Natural killer cell treated with Interleukin-12 subunit alpha and Interleukin-12 subunit beta and Interleukin-15 and Interleukin-18, amount 100 ng/mL, for 72 hours (primary cell): ENCODE results near the gene IQGAP2. TPM values are rescaled to one million over a fixed set of nuclear protein-coding genes. Genes with fewer than 3 reads are reported as not detected.
"Not testable (repeated sequence)": the region's sequence is repeated elsewhere in the genome, so short reads cannot be mapped to it uniquely, and the experiment has no call there.

Source experiments
- ATAC-seq, 2 donors: fragments of 150-1000 bp; cut with Tn5 transposase in 1 of 2; sonication (Bioruptor Pico), chemical (Tn5 transposase) in 1 of 2; 2 replicates each; pipeline ENCODE4 v1.10.0; 2021
- DNase-seq: peaks from one replicate; pipeline ENCODE4 v3.0.0; 2022; ENCODE audit warnings: low spot score
- H3K27ac Mint-ChIP-seq, 2 donors: 1 replicate in 1 of 2; 2 replicates in 1 of 2; pipeline ENCODE4 v1.8.0; 2022; ENCODE audit warnings: mixed read lengths in 2 of 2, mild to moderate bottlenecking in 1 of 2, moderate library complexity in 1 of 2
- H3K27me3 Mint-ChIP-seq, 2 donors: 1 replicate in 1 of 2; 2 replicates in 1 of 2; pipeline ENCODE4 v1.8.0; 2022; ENCODE audit warnings: mixed read lengths in 2 of 2
- H3K36me3 Mint-ChIP-seq: one replicate; pipeline ENCODE4 v1.8.0; 2022; ENCODE audit warnings: mixed read lengths
- H3K4me1 Mint-ChIP-seq, 2 donors: 1 replicate in 1 of 2; 2 replicates in 1 of 2; pipeline ENCODE4 v1.8.0; 2022; ENCODE audit warnings: low read depth in 2 of 2, mixed read lengths in 2 of 2, mild to moderate bottlenecking in 1 of 2
- H3K4me3 Mint-ChIP-seq: one replicate; pipeline ENCODE4 v1.8.0; 2022; ENCODE audit warnings: mixed read lengths
- H3K9me3 Mint-ChIP-seq: 2 replicates; pipeline ENCODE4 v1.8.0; 2022; ENCODE audit warnings: mixed read lengths
- total RNA-seq, 2 donors: library from RNA; stranded (reverse); gene quantifications; one replicate each; pipeline ENCODE4 v1.2.3, GENCODE V29; 2022

The IQGAP2 gene
- total RNA-seq, 2 donors from 2014 or later = 104 to 111 TPM

DNA sequence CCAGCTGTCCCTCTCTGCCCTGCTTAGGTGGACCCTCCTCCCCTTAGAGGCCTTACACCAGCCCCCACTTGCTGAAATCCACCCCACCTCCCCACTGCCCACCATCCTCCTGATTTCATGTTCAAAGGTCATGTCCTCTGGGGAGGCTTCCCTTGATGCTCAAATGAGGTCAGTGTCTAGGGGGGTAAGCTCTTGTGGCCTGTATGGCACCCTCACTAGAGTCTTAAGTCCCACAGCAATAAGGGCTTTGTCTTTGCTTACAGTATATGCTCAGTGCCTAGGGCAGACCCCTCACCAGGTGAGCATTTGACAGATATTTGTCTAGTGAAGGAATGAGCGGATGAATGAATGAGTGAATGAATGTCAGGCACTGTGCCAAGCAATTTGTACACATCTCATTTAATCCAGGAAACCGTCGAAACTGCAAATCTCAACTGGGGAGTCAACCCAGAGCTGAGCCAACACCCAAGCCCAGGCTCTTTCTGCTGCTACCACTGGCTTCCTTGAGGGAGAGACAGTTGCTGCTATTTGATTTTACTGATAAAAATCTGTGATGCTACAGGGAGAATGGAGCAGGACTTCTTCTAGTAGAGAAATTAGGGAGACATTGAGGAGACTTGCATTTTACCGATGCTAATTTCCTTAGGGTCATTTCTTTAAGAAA is 101.9 kb downstream of the IQGAP2 start:
- DNase-seq (no peak), ATAC-seq (peak in 1 of 2 donors; percentile 40)
- no peaks in the 10 kb centered on the region for H3K27me3 Mint-ChIP-seq
- no peaks in the 10 kb centered on the region for H3K9me3 Mint-ChIP-seq
- peak overlapping the region; percentile 80 to 89 for H3K27ac Mint-ChIP-seq
- peak overlapping the region; percentile 12 for H3K4me3 Mint-ChIP-seq
- H3K36me3 Mint-ChIP-seq = no peaks in the 10 kb centered on the region
- peaks cover 40 to 49% of the 10 kb centered on the region in 2 donors for H3K4me1 Mint-ChIP-seq

DNA sequence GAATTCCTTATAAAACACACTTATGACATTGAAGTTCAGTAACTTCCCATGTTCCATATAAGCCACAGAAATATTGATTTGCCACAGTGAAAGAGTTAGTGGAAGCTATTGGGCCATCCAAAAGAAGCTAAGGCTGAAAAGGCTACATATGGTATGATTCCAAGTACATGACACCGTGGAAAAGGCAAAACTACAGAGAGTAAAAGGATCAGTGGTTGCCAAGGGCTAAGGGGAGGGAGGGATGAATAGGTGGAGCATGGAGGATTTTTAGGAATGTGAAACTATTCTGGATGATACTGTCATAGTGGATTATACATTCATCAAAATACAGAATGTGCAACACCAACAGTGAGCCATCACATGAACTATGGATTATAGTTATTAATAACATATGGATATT is 110.4 kb downstream of the IQGAP2 start:
- no peak overlapping the region for H3K27ac Mint-ChIP-seq
- DNase-seq (no peak), ATAC-seq (no peak)
- peaks cover 32 to 33% of the 10 kb centered on the region in 2 donors for H3K4me1 Mint-ChIP-seq
- H3K36me3 Mint-ChIP-seq = peaks cover 6% of the 10 kb centered on the region
- H3K27me3 Mint-ChIP-seq = no peaks in the 10 kb centered on the region
- no peak overlapping the region for H3K4me3 Mint-ChIP-seq
- no peaks in the 10 kb centered on the region for H3K9me3 Mint-ChIP-seq

DNA sequence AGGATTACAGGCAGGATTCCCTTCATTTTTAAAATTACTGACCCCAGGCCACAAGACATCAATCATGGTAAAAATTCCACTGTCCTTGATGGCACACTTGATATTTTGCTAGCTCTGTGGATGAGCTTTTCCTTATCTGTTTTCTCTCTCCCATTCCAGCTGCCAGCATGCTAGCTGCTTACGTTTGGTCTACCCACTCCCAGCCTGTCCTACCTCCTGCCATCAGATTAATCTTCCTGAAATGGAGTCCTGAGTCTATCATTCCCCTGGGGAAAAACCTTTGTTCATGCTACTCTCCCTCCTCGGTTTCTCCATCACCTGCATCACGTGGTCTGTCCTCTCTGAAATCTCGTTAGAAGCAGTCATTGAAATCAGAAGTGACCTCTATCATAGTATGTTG is 111.2 kb downstream of the IQGAP2 start:
- Mint-ChIP-seq H3K36me3 (peaks cover 6% of the 10 kb centered on the region), H3K27me3 (no peaks in the 10 kb centered on the region), H3K4me3 (no peak overlapping the region), H3K9me3 (no peaks in the 10 kb centered on the region), H3K27ac (peak overlapping the region; percentile 36 to 42), H3K4me1 (peaks cover 31 to 34% of the 10 kb centered on the region in 2 donors)
- DNase-seq (no peak), ATAC-seq (no peak)

DNA sequence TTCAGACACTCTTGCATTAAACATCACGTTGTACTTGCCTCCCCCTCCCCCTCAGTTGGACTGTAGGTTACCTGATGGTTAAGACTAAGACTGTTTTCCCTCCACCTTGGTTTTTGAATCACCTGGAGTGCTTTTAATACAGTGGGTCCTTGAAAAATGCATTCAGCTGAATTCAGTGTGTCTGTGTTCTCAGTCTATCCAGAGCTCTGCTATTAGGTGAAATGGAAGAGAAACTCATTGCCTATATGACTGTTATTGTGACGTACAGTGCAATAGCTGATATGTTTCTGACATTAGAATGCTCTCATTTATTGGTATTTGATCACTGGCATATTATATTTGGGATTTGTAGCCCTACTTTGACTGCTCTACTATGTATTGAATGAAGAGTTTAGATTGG is 111.6 kb downstream of the IQGAP2 start:
- ATAC-seq (no peak), DNase-seq (no peak)
- Mint-ChIP-seq H3K4me1 (peaks cover 31 to 35% of the 10 kb centered on the region in 2 donors), H3K36me3 (peaks cover 6% of the 10 kb centered on the region), H3K27ac (peak overlapping the region; percentile 36 to 42), H3K9me3 (no peaks in the 10 kb centered on the region), H3K4me3 (no peak overlapping the region), H3K27me3 (no peaks in the 10 kb centered on the region)

DNA sequence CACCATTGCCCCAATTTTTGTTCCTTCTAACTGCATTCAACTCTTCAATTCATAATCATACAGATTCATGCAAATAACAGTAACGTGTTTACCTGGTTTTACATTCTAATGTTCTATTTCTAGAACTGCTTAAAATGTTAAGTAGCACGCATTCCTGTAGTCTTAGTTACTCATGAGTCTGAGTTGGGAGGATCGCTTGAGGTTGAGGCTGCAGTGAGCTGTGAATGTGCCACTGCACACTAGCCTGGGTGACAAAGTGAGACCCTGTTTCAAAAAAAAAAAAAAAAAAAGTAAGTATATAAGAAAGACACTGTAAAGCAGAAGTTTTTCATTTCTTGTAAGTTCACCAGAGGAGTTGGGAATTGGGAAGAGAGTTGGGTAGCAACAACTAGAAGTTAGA is 114.2 kb downstream of the IQGAP2 start:
- peak overlapping the region in 1 of 2 donors; percentile 42 for H3K27ac Mint-ChIP-seq

DNA sequence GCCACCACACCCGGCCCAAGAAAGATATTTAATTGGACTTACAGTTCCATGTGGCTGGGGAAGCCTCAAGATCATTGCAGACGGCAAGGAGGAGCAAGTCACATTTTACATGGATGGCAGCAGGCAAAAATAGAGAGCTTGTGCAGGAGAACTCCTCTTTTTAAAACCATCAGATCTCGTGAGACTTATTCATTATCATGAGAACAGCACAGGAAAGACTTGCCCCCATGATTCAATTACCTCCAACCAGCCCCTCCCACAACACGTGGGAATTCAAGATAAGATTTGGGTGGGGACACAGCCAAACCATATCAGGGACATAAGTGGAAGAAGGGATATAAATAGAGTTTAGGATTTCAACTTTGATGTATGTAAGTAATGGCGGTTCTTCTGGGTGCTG is 115.2 kb downstream of the IQGAP2 start:
- H3K4me3 Mint-ChIP-seq, H3K9me3 Mint-ChIP-seq, H3K36me3 Mint-ChIP-seq, H3K27me3 Mint-ChIP-seq, DNase-seq, ATAC-seq: not testable (repeated sequence)
- H3K4me1 Mint-ChIP-seq = peaks cover 47 to 54% of the 10 kb centered on the region in 2 donors
- H3K27ac Mint-ChIP-seq = peak overlapping the region in 1 of 2 donors; percentile 42

More for the DNA sequence above, 114.2 kb downstream of the IQGAP2 start:
- Mint-ChIP-seq H3K4me1 (peaks cover 38 to 44% of the 10 kb centered on the region in 2 donors), H3K36me3 (peaks cover 6% of the 10 kb centered on the region), H3K27me3 (no peaks in the 10 kb centered on the region), H3K9me3 (no peaks in the 10 kb centered on the region), H3K4me3 (no peak overlapping the region)
- no peak for DNase-seq
- ATAC-seq = no peak

DNA sequence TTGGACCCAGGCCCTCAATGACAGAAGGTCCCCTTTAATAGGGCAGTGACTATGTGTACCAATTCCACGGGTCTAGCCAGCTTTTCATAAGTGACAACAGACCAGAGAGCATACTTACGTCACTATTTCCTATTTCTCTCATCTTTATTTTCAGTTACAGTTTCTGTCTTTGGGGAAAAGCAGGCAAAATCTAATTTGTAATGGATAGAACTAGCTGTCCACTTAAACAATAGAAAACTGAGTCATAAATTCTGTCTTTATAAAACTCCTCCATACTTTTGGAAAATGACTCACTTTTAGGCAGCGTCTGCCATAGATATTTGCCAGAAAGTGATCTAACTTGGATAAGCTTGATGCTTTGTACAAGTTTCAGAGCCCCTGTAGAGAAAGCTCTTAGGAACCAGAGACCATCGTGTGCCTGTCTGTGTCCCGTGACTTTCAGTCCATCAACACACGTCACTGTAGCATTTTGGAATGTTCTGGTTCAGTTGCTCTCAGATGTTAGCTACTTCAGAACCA is 118.2 kb downstream of the IQGAP2 start:
- Mint-ChIP-seq H3K9me3 (no peaks in the 10 kb centered on the region), H3K27ac (peak overlapping the region; percentile 87 to 99), H3K4me1 (peaks cover 58 to 71% of the 10 kb centered on the region in 2 donors), H3K4me3 (peak overlapping the region; percentile 74), H3K27me3 (no peaks in the 10 kb centered on the region), H3K36me3 (no peaks in the 10 kb centered on the region)
- ATAC-seq (peak; percentile 90 to 94), DNase-seq (no peak)

DNA sequence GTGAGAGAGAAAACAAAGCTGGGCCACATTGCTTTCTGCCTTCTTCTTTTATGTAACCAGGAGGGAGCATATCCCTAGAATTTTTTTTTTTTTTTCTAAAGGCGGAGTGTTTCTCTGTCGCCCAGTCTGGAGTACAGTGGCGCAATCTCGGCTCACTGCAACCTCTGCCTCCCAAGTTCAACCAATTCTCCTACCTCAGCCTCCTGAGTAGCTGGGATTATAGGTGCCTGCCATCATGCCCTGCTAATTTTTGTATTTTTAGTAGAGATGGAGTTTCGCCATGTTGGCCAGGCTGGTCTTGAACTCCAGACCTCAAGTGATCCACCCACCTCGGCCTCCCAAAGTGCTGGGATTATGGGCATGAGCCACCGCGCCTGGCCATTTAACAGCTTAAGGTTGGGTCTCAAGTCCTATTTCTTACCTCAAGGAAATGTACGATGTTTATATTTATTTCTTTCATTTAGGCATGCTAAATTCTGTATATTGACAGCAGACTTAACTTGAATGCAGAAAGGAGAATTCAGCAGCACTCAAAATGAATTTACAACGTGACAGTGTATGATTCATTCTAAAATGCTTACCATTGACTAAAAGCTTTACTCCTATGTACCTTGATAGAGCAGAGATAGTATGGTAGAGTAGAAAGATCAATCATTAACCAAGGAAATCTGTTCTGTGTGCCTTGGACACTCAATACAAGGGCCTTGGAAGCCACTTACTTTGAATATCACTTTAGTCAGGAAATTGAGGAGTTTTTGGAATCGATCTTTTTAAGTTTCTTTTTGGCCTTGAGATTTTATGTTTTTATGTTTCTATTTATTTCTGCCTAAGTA is 119.2 kb downstream of the IQGAP2 start:
- Mint-ChIP-seq H3K4me3 (peak overlapping the region; percentile 74), H3K36me3 (no peaks in the 10 kb centered on the region), H3K27ac (peak overlapping the region; percentile 87 to 99), H3K9me3 (no peaks in the 10 kb centered on the region), H3K4me1 (peaks cover 57 to 67% of the 10 kb centered on the region in 2 donors), H3K27me3 (no peaks in the 10 kb centered on the region)
- DNase-seq (no peak), ATAC-seq (no peak)

DNA sequence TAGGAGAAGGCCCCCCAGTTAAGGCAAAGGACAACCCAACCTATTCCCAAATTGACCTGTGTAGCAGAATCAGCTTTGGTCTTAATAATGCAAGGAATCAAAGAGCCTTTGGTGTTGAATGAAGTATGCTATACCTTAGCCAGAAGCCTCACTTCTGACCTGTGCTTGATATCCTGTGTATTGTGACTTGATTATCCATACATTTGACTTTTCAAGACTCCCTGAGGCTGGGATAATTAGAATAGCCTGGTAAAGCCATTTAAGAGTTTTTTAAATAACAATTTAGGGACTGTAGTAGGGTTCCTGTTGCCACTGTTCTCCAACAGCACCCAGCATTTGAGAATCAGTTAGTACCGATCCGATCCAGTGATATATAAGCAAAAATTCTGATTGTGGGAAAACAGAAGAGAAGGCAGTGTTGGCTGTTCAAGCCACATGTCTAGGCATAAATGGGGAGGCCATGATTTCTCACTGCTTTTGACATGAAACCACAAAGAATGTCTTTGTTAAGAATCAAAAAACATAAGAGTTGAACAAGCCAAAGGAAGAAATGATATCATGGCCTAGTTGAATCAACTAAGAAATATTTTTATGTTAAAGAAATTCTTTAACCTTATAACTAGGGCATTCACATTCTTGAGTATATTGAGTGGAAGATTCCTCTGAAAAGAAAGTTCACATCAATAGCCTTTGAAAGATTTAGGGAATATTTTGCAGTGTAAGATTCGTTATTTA is 121.2 kb downstream of the IQGAP2 start:
- DNase-seq (no peak), ATAC-seq (no peak)
- Mint-ChIP-seq H3K9me3 (peaks cover 3% of the 10 kb centered on the region), H3K36me3 (no peaks in the 10 kb centered on the region), H3K4me3 (no peak overlapping the region), H3K4me1 (peaks cover 59 to 78% of the 10 kb centered on the region in 2 donors), H3K27me3 (no peaks in the 10 kb centered on the region), H3K27ac (peak overlapping the region in 1 of 2 donors; percentile 99)

DNA sequence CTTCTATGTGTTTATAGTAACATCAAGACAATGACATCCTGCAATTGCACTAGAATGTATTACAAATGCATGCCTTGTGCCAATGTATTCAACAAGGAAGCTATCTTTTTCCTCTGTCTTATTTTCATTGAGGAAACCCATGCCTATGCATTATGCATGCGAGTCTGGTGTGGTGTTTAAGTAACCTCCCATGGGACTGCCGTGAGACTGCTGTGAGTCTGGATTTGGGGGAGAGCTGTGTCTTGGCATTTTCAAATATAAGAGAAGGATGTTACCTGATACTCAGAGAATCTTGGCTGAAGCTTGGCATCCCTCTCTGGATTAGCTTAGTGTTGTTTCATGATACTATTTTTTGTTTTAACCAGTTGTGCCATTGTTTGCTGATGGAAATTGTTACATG is 121.8 kb downstream of the IQGAP2 start:
- H3K9me3 Mint-ChIP-seq = peaks cover 3% of the 10 kb centered on the region
- peak overlapping the region in 1 of 2 donors; percentile 99 for H3K27ac Mint-ChIP-seq
- H3K27me3 Mint-ChIP-seq = no peaks in the 10 kb centered on the region
- ATAC-seq (no peak), DNase-seq (no peak)
- H3K4me3 Mint-ChIP-seq = no peak overlapping the region
- no peaks in the 10 kb centered on the region for H3K36me3 Mint-ChIP-seq
- peaks cover 58 to 76% of the 10 kb centered on the region in 2 donors for H3K4me1 Mint-ChIP-seq

DNA sequence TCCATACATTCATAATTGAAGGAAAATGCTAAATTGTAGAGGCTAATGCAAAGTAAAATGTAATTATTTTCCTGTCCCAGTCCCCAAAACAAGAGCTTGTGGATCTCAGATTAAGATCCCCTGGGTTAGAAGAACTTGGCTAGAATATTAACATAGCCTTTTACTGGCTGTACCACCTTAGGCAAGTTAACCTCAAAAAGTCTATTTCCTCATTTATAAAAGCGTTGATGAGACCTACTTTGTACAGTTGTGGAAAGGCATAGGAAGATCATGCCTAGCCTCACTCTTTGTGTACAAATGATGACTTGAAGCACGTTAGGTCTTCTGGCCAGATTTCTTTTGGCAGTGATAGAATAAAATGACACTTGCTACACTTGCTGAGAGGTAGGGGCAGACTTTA is 122.9 kb downstream of the IQGAP2 start:
- Mint-ChIP-seq H3K36me3 (no peaks in the 10 kb centered on the region), H3K4me3 (peak overlapping the region; percentile 18), H3K9me3 (peaks cover 3% of the 10 kb centered on the region), H3K27me3 (no peaks in the 10 kb centered on the region), H3K4me1 (peaks cover 62 to 81% of the 10 kb centered on the region in 2 donors), H3K27ac (peak overlapping the region; percentile 39 to 99)
- DNase-seq (no peak), ATAC-seq (no peak)

DNA sequence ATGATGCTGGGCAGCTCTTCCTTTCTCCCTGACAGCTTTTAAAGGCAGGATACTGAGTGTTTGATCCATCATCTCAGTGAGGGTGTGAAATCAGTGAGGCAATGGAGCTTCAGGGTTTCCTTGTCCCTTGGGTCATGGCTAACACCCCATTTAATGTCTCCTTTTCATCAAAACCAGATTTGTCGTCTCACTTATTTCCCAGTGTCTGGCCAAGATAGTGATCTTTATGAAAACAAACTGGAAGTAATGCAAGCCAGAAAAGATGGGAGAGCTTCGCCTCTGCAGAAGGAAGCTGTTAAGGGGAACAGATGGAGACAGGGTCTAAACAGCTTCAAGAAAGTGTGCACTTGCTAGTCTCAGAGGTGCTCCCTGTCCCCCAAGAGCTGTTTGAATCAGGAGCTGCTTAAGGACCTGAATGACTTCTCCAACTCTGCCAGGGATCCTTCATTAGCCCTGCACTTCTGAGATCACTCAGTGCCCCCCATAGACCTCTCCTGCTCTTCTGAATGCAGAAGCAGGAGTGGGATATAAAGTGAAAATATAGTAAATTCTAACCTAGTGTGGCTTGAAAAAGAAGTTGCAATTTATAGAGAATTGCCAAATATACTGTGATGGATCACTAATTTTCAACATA is 124.0 kb downstream of the IQGAP2 start:
- H3K27me3 Mint-ChIP-seq = no peaks in the 10 kb centered on the region
- no peak for DNase-seq
- H3K4me3 Mint-ChIP-seq = no peak overlapping the region

DNA sequence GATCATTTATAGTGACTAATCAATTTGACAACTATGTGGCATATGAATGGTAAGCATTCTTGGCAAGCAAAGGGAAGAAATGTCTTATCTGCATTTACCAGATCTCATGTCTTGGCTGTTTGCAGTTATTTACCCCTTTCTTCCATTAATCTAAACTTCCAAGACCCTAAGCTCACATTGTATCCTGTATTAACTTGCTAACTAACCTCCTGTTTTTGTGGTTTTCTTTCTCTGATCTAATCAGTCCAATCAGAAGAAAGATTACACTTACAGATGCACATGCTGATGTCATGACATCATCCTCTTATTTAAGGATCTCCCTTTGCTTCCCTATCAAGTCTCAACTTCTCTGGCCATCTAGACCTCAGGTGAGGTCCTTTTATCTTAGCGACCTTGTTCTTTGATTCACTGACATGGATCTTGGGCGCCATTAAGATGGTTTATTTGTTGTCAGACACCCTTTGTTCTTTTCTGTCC is 124.6 kb downstream of the IQGAP2 start:
- DNase-seq = no peak
- H3K36me3 Mint-ChIP-seq = no peaks in the 10 kb centered on the region
- H3K4me1 Mint-ChIP-seq = peaks cover 59 to 66% of the 10 kb centered on the region in 2 donors
- no peak overlapping the region for H3K4me3 Mint-ChIP-seq
- no peak for ATAC-seq
- H3K27ac Mint-ChIP-seq = peak overlapping the region in 1 of 2 donors; percentile 19
- peaks cover 3% of the 10 kb centered on the region for H3K9me3 Mint-ChIP-seq
- H3K27me3 Mint-ChIP-seq = no peaks in the 10 kb centered on the region

More for the DNA sequence above, 124.0 kb downstream of the IQGAP2 start:
- H3K9me3 Mint-ChIP-seq = peaks cover 3% of the 10 kb centered on the region
- peaks cover 60 to 71% of the 10 kb centered on the region in 2 donors for H3K4me1 Mint-ChIP-seq
- ATAC-seq = no peak
- H3K36me3 Mint-ChIP-seq = no peaks in the 10 kb centered on the region
- H3K27ac Mint-ChIP-seq = peak overlapping the region in 1 of 2 donors; percentile 99
